NCI-H1436 (cell line): Measurements from ENCODE around the gene CEACAM7.
A peak's percentile ranks its signal among the peaks of the same experiment; 100 is the strongest.
"Not testable (repeated sequence)": the region's sequence is repeated elsewhere in the genome, so short reads cannot be mapped to it uniquely, and the experiment has no call there.

Experiments used
- DNase-seq: peaks from one replicate; lab custom pipeline; 2025; lab: John Stamatoyannopoulos, UW

CEACAM7 gene

DNA sequence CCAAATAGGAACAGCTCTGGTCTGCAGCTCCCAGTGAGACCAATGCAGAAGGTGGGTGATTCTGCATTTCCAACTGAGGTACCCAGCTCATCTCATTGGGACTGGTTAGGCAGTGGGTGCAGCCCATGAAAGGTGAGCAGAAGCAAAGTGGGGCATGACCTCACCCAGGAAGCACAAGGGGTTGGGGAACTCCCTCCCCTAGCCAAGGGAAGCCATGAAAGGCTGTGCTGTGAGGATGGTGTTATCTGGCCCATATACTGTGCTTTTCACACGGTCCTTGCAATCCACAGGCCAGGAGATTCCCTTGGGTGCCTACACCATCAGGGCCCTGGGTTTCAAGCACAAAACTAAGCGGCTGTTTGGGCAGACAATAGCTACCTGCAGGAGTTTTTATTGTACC is 31.3 kb downstream of the CEACAM7 start:
- not testable (repeated sequence) for DNase-seq

DNA sequence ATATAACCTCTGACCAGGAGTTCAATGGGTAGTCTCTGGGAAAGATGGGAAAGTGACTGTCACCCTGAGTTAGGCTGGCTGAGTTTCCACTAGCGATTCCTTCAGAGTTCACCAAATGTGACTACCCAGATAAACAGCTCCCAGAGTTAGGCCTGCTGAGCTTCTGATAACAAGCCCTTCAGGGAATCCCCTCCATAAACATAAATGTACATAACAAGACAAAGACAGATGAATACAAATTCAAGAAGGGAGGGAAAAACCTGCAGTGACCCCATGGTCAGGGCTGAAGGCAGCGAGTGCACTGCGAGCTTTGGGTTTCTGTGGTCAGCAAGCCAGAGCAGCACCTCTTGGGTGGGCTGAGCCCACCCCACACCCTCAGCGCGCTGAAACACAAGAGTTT is 35.8 kb downstream of the CEACAM7 start:
- DNase-seq: no peak

DNA sequence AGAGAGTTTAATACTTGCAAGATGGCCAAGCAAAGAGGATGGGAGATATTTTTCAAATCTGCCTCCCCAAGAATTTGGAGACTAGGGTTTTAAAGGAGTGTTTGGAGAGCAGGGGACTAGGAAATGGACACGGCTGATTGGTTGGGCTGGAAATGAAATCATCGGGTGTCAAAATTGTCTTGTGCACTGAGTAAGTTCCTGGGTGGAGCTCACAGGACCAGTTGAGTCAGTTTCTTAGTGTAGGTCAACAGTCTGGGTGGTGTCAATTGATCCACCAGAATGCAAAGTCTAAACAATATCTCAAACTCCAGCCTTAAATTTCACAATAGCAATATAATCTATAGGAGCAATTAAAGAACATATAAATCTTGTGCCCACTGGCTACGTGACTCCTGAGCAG is 38.2 kb downstream of the CEACAM7 start:
- no peak for DNase-seq

DNA sequence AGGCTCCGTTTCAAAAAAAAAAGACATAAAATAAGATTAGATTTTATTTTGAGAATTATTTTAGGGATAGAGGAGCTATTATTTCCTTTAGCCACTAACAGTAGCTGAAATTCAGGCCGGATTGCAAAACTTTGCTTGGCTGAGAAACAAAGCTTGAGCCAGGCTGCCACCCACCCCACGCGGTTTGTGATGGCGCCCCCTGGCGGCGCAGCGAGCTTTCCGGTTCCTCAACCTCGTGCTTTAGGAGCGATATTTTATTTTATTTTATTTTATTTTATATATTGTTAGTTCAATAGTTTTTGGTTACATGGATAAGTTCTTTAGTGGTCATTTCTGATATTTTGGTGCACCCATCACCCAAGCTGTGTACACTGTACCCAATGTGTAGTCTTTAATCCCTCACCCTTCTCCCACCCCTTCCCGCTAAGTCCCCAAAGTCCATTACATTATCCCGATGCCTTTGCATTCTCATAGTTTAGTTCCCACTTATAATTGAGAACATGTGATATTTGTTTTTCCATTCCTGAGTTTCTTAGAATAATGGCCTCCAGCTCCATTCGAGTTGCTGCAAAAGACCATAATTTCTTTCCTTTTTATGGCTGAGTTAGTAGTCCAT is 41.4 kb downstream of the CEACAM7 start:
- DNase-seq: no peak

DNA sequence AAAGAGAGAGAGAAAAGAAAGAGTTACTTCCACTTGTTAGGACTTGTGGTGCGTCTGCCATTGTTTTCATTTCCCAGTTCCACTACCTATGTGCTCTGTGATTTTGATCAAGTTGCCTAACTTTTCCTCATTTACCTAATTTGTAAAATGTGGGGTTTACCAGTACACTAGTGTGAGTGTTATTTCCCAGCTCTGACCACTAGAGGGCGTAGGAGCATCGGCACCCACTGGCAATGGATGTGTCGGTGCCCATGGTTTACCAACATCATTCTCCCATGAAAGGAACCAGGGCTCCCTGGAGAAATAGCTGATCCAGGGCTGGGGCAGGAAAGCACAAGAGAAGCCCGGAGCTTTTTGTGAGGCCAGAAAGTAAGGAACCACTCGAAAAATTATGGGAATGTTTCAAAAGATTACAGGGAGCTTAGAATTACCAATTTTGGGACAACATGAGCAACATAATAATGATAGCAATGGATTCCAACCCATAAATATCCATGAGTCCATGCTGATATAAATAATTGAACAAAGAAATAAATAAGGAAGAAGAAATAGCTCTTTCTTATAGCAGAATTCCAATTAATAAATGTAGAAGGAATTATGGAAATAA is 46.1 kb downstream of the CEACAM7 start:
- peak; percentile 69 for DNase-seq

DNA sequence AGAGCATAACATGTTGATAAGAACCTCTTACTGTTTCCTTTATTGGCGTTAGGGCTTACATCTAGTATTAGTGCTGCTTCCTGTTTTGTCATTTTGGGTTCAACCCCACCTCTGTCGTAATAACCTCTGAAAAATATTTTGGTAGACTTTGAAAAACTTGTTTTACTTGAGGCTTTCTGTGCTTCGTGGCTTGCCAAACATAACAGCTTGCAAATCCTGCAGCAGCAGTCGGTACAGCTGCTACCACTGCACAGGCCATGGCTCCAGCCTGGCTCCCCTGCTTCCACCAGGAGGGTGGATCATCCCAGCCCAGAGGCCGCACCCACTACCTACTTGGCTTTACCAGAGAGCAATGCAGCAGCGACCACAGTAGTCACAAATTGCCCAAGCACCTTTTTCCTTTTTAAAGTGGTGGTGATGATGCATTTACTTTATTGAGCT is 49.4 kb downstream of the CEACAM7 start:
- no peak for DNase-seq

DNA sequence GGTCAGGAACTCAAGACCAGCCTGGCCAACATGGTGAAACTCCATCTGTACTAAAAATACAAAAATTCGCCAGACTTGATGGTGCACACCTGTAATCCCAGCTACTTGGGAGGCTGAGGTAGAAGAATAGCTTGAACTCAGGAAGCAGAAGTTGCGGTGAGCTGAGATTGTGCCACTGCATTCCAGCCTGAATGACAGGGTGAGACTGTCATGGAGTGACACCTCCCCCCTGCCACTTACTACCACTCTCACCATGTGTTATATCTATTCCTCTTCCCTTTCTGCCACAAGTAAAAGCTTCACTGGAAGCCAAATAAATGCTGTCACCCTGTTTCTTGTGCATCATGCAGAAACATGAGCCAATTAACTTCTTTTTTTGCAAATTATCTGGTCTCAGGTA is 50.6 kb downstream of the CEACAM7 start:
- no peak for DNase-seq

DNA sequence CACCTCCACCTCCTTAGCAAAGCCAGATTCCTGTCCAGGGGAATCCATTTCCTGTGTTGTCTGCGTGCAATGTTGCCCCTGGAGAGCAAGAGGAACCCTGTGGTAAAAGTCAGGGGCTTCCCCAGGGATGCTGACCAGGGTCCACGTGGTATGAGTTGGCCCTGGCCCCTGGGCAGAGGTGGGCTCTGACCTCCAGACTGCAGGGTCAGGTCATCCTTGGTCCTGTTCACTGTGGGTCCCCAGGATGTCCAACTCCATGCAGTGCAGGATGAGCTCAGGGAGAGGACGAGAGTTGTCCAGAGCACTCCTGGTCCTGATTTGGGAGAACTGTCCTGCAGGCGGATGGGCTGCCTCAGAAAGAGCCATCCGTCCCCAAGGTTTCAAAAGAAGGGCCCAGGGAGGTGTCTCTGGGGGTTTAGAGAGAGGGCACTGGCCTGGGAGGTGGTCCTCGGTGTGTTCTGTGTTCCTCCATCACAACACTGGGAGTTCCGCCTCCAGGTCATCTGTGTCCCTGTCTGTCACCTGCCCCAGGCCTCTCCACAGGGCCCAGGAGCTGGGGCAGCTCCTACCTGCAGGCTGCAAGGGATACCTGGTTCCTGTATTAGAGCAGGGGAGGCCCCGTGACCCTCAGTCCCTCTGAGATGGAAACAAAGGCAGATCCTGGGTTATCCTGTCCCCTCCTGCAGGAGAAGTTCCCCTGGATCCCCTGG is 59.9 kb downstream of the CEACAM7 start:
- DNase-seq: no peak

DNA sequence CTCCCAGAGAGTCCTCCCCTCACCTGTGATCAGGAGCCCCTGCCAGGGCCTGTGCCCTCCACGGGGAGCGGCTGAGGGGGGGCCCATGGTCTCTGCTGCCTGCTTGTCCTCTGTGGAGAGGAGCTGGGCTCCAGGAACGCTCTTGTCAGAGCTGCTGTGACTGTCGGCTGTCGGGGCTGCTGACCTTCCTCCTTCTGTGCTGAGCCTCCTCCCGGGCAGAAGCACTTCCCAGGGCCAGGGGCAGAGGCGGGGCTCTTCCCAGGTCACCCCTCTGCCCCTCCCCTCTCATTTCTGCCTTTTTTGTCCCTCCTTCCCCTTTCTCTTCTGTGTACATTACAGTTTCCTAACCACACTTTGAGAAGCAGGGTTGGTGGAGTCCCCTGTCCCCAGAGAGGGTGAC is 61.2 kb downstream of the CEACAM7 start, which contains the start of gene CEACAM4:
CEACAM4 (minus strand) TSS at position 198 of the 400 bp plus-strand sequence; CDS start at position 87, 111 bp downstream.
- DNase-seq: no peak

DNA sequence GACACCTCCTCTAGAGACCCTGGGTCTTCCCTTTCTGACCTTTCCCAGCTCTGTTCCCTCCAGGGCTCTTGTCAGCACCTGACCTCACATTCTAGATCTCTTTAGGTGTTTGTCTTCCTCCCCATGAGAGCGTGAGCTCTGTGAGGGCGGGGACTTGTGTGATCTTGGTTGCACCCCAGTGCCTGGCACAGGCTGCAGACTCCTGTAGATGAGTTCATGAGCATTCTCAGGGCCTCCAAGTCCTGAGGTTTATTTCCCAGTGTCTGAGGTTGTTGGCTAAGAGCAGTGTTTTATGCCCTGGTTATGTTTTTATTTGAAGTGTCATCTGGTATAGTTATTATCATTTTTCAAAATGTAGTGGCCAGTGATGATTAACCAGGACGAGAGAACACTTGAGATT is 61.8 kb downstream of the CEACAM7 start:
- no peak for DNase-seq

DNA sequence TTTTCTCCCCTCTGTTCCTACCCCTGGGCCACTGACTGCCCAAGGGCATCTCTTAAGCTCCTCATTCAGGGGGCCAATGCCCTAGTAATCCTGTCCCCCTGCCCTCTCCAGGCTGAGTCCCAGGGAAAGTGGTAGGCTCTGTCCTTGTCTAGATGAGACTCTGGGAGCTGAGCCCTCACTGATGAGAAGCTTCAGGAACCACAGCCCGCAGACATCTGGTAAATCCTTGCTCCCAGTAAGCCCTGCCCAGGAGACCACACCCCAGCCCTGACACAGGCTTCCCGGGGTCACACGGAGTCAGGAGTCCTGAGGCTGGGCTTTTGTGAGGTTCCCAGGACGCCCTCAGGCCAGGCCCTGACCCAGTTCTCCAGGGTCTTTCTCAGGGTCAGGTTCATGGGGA is 63.1 kb downstream of the CEACAM7 start:
- DNase-seq: no peak

DNA sequence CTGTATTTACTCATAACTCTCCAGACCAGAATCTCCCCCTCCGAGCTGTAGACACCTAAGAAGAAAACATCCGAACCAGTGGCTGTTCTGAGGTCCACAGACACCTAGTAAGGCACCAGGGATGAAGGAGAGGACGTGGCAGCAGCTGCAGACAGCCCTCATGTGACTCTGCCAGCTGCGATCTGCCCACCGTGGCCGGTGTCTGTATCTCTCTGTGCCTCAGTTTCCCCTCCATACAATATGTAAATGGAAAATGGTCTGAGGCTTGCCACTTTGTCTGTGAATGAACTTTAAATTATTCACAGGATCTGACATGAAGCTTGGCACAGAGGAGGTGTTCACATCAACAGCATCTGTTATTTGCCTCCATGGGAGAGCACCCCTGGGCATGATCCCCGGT is 63.6 kb downstream of the CEACAM7 start:
- no peak for DNase-seq

DNA sequence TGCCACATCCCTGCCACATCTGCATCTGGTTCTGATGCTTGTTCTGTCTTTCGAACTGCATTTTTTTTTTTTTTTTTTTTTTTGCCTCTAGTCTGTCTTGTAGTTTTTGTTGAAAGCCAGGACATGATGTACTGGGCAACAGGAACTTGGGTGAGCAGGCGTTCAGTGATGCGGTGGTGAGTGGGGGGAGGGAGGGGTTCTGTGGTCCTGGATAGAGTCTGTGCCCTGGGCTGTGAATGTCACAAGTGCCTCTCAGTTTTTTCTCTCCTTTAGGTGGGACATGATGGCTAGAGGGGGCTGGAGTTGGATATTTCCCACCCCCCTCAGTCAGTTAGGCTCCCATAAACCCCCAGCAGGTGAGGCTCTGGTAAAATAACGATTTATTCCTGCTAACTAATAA is 64.7 kb downstream of the CEACAM7 start:
- no peak for DNase-seq
